Spleen (tissue), 7 donors: ENCODE measurements around the gene EGFL8.

Experiments
- CTCF ChIP-seq, 11 experiments: fragments of 200-600 bp in 7 of 11; fragments of 450-650 bp in 4 of 11; sonication (generic) in 4 of 11; IDR thresholded peaks in 8 of 11; conservative IDR thresholded peaks in 3 of 11; 1 replicate in 7 of 11; 2 replicates in 4 of 11; pipeline versions ENCODE4 v1.4.0 to v1.8.0; 2016 to 2021; ENCODE audit warnings: antibody characterized with exemption in 11 of 11, inconsistent platforms in 4 of 11, mild to moderate bottlenecking in 1 of 11
- POLR2A ChIP-seq, 3 donors: fragments of 450-650 bp; IDR thresholded peaks; one replicate each; pipeline ENCODE4 v1.5.1; 2017; ENCODE audit warnings: antibody characterized with exemption in 3 of 3, mild to moderate bottlenecking in 1 of 3
- donor health status: DM: no; HTN: no; CAD: no; lungs with moderate emphysema.
- donor health status: DM: no; HTN: no; CAD: no.
- donor health status: DM: no; HTN: no; CAD: no.

GRCh38 chr6:32210191-32210601 lies 45.8 kb downstream of the EGFL8 start:
- TF ChIP-seq CTCF (IDR thresholded peaks at IDR 0.05 in 8 of 11, conservative IDR thresholded peaks at IDR 0.05 in 3 of 11), result no peak
- TF ChIP-seq POLR2A (IDR thresholded peaks at IDR 0.05), result no peak
